ENCODE results near the gene MTHFD1.

MTHFD1 gene

GRCh38 chr14:64501411-64502171 lies 113.4 kb downstream of the MTHFD1 start:
- DNase-seq, result peak in 1 of 5 donors; percentile 25

GRCh38 chr14:64502456-64502855 lies 114.3 kb downstream of the MTHFD1 start:
- peak in 3 of 5 donors; percentile 11 to 28 (median 17) for DNase-seq

- peak in 2 of 5 donors; percentile 29 to 47 for DNase-seq
Measured at GRCh38 chr14:64502887-64503433, 114.8 kb downstream of the MTHFD1 start.

DNA sequence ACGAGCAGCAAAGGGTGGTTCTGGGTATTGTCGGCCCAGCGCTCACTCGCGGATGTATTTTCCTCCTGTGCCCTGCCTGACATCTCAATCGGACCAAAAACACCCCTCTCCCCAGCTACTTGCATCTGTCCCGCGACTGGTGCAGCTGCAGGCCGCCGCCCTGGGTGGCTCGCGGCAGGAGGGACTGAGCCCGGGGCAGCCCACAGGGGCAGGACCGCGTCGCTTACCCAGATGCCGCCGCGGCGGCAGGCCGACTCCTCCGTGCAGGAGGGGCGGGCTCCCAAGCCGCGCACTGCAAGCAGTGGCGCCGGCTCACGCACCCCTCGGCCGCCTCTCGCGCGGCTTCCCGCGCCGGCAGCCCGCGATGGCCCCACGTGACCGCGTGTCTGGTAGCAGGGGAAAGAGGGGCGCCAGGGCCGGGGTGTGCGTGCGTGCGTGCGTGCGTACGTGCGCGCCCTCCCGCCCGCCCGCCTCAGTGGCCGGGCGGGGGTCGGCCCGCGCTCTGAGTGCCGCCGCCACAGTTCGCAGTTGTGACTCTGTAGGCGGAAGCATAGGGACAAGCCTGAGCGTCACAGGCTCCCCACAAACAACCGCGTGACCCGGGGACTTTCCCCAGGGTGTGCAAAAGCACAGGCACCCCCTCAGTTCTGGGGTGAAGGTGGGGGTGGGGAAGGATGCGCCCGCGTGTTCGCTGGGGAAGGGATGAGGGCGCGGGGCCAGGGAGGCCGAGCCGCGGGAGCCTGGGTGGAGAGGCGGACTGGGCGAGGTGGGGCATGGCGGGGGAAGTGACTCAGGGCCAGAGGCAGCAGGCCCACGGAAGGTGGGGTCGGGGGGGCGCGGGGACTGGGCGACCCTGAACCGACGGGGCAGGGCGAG lies 115.5 kb downstream of the MTHFD1 start, which contains the start of gene ZBTB25:
ZBTB25 (minus strand) TSS at position 405 of the 876 bp plus-strand sequence. CDS start 13,305 bp downstream, outside the sequence.
- peak; percentile 97 to 98 (median 98) for DNase-seq

DNA sequence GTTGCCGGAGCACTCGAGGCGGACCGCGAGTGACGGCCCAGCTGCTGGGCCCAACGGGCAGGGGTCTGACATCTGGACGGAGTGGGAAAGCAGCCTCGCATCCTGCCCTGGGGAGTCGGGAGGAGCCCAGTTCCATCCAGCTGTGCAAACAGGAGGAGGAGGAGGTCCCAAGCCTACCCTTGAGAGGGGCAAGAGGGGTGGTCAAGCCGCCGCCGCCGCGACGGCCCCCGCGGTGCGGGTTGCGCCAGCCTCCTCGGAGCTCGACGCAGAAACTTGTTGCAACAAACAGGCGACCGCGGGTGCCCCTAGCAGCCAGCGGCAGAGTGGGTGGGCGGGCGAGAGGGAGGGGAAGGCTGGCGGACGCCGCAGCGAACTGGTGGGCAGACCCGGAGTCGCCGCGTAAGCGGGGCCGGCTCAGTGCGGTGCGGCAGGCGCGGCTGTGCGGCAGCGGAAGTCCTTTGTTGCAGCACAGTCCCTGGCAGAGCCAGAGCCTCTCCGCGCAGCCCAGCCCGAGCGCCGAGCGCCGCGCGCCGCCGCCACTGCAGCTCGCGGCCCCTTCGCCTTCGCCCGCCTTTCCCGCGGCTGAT lies 116.2 kb downstream of the MTHFD1 start, which contains the start of gene ZBTB1:
ZBTB1 (plus strand) TSS at position 461 of the 587 bp plus-strand sequence. CDS start 16,735 bp downstream, outside the sequence.
- peak; percentile 68 to 91 (median 77) for DNase-seq

DNA sequence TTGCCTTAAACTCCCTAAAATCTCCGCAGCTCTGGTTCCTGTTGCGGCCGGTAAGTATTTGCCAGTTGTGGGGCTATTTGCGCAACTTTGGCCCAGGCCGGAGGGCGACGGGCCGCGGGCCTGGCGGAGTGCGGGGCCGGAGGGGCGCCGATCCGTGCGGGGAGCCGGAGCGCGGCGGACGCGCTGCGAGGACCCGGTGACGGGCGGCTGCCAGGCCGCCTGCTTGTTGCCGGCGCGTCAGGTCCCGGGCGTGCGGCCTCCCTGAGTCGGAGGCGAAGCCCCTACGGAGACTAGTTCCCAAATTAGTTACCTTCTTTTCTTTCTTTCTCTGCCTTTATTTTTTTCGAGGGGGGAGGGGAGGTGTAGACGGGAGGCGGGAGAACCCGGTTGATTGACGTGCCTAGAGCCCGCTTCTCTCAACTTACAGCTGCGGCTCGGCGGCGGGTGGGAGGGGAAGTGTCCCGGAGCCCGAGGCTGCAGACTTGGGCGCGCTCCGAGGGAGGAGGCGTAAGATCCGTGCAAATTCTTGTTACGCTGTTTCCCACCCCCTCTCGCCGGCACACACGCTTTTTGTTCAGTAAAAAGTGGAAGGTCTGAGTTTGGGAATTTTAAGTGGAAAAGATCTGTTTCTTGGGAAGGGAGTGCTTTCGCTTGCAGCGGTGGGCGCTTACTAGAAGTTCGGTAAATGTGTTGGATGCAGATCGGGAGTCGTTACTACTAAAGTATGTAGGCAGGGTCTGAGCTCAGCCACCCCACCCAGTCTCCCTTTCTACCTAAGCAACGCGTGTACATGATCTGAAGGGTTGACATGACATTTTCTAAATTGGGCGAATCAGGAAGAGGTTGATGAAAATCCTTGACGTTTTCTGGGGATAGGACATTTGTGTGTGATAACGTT lies 117.0 kb downstream of the MTHFD1 start:
- DNase-seq, result peak; percentile 71 to 91 (median 81)

- peak in 1 of 5 donors; percentile 11 for DNase-seq
Measured at GRCh38 chr14:64506721-64507120, 118.6 kb downstream of the MTHFD1 start.

DNA sequence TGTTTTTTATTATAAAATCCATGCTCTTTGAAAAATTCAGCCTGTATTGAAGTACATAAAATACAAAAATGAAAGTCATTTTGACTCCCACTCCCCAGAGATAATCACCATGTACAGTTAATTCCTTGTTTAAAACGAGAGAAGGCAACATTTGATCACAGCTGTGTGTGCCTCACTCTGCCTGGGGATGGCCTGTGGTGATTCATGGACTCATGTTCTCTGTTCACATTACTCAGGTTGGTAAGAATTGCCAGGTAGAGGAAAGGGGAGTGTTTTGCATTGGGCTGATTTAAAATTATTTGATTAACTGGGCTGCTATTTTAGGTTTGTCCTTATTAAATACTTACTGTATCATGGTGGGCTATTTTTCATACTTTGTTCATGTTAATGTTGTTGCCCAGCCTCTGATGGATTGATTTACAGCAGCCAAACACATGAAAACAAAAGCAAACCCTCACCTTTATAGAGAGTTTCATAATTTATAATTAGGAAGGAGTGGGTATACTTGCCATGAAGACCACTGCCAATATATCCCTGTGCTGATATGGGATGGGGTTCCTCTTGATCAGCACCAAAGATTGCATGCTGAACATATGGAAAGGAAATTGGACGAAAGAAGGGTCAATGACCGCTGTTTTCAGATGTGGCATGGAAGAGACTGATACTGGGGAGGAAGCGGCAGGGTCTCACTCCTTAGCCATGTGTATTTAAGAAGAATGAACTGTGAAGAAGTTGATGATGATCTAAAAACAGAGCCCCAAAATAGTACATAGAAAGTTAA lies 119.4 kb downstream of the MTHFD1 start:
- DNase-seq, result peak in 1 of 5 donors; percentile 10

DNA sequence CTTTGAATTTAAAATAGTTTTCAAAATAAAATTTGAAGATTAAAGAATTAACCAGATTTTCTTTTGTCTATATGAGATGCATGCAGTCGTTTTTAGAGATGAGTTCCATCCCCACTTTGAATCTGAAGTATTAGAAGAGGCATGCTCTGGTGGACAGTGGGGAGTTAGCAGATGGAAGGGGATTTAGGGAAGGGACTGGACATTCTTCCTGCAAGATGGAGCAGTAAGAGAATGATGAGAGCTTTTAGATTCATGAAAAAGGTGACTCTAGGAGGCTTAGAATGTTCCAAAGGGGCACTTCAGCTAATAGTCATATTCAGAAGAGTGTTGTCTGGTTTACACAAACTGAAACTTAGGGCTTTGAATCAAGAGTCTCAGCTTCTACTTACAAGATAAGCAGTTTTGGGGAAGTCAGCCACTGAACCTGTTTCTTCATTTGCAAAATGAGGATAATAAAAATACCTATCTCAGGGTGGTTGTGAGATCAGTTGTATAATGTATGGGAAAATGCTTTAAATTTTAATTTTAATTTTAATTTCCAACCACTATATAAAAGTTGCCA lies 120.1 kb downstream of the MTHFD1 start:
- DNase-seq, result peak in 1 of 5 donors; percentile 62

DNA sequence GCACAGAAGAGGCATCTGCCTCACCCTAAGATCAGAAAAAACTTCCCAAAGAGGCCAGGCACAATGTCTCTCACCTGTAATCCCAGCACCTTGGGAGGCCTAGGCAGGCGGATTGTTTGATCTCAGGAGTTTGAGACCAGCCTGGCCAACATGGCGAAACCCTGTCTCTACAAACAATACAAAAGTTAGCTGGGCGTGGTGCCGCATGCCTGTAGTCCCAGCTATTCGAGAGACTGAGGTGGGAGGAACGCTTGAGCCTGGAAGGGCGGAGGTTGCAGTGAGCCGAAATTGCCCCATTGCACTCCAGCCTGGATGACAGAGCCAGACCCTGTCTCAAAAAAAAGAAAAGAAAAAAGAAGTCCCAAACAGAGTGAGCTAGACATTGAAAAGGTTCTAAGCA lies 120.9 kb downstream of the MTHFD1 start:
- no peak for DNase-seq

Measured in T-helper 1 cell (primary cell).